Measurements from ENCODE around the gene RCOR2.

DNA sequence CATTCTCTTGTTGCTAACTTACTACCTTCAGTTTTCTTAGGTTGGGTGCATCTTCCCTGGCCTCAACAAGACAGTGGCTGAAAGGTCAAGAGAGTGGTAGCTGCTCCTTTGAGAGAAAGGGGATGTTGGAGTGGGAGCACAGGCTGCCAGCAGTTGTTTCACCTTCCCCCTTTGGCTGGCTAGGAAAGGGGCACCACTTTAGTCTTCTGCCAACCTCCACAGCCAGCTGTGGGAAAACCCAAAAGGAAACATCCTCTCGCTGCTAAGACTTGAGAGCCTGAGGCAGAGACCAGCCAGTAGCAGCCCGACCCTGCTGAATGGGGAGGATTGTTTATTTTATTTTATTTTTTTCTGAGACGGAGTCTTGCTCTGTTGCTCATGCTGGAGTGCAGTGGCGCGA is 43.7 kb downstream of the RCOR2 start:
- TF ChIP-seq POLR2A (IDR thresholded peaks at IDR 0.05; ENCODE audit: low read depth, low read length) (no peak), POLR2AphosphoS5 (IDR thresholded peaks at IDR 0.05; ENCODE audit: low read depth, low read length) (no peak), TAF1 (IDR thresholded peaks at IDR 0.05; ENCODE audit: low read depth, low read length) (no peak), SPI1 (IDR thresholded peaks at IDR 0.05; ENCODE audit: low read depth, low read length) (no peak), PAX5 (IDR thresholded peaks at IDR 0.05; ENCODE audit: insufficient read depth, low read length, severe bottlenecking) (no peak), POU2F2 (IDR thresholded peaks at IDR 0.05; ENCODE audit: low read depth, low read length) (no peak)

All from GM12891 (cell line).